HG03442 (cell line): ENCODE data around the gene SLC49A3.
"Not testable (repeated sequence)": the region's sequence is repeated elsewhere in the genome, so short reads cannot be mapped to it uniquely, and the experiment has no call there.

Source experiments
- ATAC-seq: cut with Tn5 transposase; IDR thresholded peaks from one replicate; pipeline ENCODE4 v1.9.1; 2021; ENCODE audit warnings: mild to moderate bottlenecking, moderate library complexity; ENCODE audit not compliant: unreplicated experiment

Gene SLC49A3

DNA sequence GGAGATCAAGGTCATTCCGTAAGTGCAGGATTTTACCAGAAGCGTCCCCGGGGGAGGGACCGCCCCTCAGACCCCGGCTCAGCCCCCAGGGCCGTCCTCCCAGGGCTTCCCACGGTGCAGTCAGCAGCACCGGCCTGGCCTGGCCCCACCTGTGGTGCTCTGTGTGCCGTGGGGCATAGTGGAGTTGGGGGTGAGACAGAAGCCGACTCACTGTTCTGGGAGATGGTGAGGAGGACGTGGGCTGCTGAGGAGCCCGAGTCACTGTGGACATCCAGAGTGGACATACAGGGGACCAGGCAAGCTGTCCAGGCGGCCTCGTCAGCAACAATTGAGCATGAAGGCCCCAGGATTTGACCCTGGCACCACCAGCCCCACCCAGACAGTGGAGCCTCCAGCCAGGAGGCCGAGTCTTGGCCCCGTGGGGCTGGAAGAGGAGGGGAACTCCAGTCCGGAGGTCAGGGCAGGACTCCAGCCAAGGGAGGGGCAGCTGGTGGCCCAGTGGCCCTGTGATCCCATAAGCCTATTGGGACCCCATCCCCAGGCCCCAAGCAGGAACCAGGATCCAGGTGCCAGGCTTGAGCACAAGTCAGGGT, 34.0 kb downstream of the SLC49A3 start:
- no peak for ATAC-seq

- no peak for ATAC-seq
These were observed 34.5 kb downstream of the SLC49A3 start for GRCh38 chr4:654503-654845.

GRCh38 chr4:653831-654502, 35.0 kb downstream of the SLC49A3 start:
- ATAC-seq = no peak

DNA sequence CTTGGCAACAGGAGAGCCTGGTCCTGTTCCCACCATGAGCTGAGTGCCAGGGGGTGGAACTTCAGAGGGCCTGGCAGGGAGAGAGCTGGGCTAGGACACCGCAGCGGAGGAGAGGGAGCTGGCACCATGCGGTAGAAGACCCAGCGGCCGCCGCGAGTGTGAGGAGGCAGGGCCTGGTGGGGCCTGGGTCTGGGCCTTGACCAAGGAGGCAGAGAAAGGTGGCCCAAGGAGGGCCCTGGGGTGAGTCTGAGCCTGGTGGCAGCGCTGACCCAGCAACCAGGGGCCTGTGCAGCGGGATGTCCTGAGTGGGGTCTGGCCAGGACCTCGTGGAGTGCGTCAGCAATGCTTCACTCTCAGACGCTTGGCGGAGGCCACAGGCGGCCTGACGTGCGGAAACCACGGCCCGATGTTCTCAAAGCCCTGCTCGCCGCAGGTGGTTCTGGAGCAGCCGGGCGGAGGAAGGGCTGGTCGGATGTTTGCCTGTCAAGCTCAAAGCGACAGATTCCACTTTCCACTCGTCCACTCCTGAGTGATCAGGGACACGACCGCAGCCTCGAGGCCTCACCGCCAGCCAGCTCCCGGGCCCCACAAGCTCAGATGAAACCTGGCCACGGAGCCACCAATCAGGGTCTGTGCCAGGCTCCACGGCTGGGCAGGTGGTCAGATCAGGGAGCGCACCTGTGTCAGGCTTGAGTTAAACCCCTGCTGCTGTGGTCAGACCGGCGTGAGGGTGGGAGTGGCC, 35.7 kb downstream of the SLC49A3 start:
- ATAC-seq = no peak

- ATAC-seq = no peak
These were observed 36.9 kb downstream of the SLC49A3 start for GRCh38 chr4:651884-652642.

GRCh38 chr4:650951-651883, 37.7 kb downstream of the SLC49A3 start:
- ATAC-seq = no peak

DNA sequence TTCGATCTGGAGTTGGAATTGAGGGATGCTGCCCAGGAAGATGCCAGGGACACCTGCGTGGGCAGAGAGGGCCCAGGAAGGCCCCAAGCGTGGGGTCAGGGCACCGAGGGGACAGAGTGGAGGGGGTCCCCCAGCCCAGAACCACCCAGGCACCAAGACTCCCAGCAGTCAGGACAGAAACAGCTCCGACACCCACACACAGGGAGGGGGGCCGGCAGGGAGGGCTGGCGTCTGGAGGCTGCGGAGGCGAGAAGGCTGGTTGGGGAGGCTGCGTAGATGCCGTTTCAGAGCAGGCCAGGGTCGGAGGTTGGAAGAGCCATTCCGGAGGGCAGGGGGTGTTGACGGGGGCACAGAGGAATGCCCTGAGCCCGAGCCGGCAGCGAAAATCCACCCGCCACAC, 38.5 kb downstream of the SLC49A3 start:
- no peak for ATAC-seq

DNA sequence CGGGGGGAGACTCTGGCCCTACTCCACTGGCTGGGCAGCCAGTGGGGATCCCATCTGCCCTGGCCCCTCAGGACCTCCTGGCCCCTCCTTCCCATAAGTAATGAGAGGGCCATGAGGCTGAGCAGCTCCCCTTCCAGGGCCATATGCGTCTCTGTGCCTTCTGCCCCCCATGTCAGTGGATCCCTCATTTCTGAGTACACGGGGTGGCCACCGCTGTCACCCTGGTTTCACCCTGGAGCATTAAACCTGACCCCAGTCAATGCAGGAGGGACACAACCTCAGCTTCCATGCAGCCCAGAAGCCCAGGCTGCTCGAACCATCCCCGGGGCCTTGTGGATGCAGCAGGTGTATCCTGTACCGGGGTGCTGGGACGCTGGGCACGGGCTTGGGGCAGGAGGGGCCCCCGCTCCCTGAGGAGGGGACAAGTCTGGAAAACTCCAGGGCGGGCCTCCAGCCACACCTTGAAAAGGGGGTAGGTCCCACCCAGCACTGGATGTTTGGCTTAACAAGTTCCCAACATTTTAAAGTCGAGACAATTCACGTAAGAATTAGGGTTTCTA, 39.1 kb downstream of the SLC49A3 start:
- no peak for ATAC-seq

DNA sequence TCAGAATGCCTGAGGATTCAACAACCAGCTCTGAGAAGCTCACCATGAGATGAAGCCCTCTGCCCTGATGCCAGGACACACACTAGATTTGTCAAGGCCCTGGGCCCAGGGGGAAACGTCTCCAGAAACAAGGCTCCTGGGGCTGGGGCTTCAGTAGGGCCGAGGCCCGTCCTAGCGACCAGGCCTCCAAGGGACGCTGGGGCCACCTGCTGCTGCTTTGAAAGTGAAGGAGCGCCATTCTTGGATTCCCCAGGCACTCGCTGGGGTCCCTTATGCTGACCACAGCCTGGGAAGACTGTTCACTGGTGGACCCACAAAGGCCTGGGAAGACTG, 39.7 kb downstream of the SLC49A3 start:
- ATAC-seq = no peak

- ATAC-seq = no peak
These were observed 40.2 kb downstream of the SLC49A3 start for GRCh38 chr4:648579-649292.

DNA sequence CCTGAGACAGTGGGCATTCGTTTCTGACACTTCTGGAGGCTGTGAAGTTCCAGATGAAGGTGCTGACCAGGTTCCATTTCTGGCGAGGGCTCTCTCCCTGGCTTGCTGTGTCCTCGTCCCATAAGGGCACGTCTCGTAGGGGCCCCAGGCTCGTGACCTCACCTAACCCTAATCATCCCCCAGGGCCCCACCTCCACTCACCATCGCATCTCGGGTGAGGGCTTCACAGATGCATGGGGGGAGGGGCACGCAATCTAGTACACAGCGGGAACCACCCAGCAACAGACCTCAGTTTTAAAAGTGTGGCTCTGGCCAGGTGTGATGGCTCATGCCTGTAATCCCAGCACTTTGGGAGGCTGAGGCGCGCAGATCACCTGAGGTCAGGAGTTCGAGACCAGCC, 41.5 kb downstream of the SLC49A3 start:
- no peak for ATAC-seq

DNA sequence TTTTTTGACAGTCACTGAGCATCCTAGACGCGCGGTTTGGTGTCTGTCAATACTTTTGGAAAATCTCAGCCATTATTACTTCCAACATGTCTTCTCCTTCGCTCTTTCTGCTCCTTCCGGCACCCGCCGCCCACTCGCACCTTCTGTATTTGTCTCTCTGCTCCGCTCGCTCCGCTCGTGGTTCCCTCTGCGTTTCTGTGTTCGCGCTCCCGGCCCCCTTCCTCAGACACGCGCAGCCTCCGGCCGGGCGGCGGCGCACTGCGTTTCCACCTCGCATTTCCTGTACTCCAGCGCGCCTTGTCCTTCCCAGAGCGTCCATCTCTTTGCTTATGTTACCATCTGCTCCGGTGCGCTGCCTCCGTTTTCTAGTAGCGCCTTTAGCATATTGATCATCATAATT, 42.5 kb downstream of the SLC49A3 start:
- no peak for ATAC-seq

GRCh38 chr4:642366-642765, 46.6 kb downstream of the SLC49A3 start:
- not testable (repeated sequence) for ATAC-seq

- ATAC-seq = no peak
These were observed 51.2 kb downstream of the SLC49A3 start for GRCh38 chr4:637536-638280.

DNA sequence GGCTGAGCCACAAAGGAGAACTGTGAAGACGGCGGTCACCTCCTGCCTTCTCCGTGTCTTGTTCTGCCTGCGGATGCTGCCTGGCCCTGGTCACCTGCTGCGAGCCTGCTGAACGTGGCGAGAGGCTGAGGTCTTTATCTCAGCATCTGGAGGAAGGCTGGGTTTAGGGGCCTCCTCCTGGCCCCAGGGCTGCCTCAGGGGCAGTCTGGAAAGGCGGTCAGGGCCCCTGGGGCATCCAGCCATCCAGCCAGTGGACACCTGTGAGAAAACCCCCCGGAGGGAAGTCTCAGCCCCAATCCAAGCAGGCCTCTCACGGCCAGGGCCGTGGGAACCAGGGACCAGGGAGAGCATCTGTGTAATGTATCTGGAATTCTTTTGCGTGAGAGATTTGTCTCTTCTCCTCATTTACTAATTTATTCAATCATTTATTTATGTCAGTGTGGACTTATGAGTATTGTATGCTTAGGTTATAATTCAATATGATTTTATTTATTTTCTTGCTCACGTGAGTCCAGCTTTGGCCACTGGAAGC, 52.3 kb downstream of the SLC49A3 start:
- ATAC-seq = no peak

DNA sequence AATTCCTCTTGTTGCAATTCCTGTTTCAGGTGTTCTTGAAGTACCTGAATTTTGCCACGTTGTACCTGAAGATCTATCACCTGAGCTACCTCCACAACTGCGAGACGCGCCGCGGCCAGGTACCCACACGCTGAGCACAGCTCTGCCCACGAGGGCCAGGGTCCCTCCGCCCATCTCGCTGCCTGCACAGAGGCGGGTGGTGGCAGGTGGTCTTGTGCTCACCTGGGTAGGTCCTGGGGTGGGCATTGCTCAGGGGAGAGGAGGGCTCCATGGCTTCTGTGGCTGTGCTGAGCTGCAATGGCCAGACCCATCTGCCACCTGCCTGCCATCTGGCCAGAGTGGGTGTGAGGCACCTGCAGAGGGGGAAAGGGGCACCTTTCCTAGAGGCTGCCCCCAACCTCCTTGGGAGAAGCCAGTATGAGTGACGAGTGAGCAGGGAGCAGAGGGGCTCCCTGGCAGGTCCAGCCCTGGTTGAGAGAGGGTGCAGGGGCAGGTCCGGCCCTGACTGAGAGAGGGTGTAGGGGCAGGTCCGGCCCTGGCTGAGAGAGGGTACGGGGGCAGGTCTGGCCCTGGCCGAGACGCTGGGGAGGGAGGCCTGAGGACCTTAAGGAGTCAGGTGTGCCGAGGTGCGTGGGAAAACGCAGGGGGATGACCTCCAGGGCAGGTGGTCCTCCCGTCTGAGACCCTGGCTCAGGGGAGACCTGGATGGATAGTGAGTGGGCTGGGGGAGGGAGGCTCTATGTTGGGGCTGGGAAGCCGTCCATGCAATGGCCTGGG, 52.9 kb downstream of the SLC49A3 start:
- no peak for ATAC-seq

DNA sequence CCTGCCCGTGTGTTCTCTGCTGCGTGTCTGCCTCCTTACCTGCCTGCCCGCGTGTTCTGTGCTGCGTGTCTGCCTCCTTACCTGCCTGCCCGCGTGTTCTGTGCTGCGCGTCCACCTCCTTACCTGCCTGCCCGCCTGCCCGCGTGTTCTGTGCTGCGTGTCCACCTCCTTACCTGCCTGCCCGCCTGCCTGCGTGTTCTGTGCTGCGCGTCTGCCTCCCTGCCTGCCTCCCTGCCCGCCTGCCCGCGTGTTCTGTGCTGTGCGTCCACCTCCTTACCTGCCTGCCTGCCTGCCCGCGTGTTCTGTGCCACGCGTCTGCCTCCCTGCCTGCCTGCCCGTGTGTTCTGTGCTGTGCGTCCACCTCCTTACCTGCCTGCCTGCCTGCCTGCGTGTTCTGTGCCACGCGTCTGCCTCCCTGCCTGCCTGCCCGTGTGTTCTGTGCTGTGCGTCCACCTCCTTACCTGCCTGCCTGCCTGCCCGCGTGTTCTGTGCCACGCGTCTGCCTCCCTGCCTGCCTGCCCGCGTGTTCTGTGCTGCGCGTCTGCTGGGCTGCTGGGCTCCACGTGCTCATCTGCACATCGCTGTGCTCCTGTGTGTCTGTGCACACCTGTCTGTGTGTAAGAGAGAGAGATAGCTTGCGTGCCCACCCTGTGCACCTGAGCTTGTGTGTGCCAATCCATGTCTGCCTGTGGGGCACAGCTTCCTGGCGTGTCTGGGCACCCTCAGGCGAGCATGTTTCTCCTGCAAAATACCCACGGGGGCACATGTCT, 53.7 kb downstream of the SLC49A3 start:
- not testable (repeated sequence) for ATAC-seq
